ENCODE results near the gene TMEM186.
A peak's percentile ranks its signal among the peaks of the same experiment; 100 is the strongest.
"Not testable (repeated sequence)": the region's sequence is repeated elsewhere in the genome, so short reads cannot be mapped to it uniquely, and the experiment has no call there.

The TMEM186 gene

DNA sequence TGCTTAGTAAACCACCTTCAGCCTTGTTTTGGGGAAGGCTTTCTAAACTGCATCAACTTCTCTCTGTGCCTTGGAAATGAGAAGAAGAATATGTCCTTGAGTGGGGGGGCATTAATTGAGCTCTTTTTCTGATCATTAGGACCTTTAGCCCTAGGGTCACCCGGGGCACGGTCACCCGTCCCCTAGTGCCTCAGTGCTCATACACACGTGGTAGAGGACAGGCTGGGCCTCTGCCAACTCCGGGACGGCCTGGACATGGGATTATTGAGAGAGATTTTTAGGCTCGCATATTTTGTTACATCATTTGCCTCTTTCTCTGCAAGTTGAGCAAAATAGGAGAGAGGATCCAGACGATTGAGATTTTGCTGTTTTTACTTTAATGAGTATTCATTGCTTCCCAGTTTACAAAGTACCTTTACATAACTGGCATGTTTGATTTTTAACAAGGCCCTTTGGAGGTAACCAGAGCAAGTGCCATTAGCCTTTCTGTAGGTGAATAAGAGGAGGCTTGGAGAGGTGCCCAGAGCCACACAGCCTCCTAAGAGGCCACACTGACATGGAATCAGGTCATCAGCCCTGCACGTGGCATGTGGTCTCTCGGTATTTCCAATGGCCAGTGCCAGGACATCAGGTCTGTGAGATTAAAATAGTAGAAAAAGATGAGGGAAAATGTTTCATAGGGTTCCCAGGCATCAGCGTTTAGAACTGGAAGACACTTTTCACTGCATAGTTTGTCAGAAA lies 11.3 kb upstream of the TMEM186 start:
- Histone ChIP-seq H3K36me3 (ENCODE audit: control insufficient read depth, insufficient read depth, low read length) (peaks cover 53% of the 10 kb centered on the region), H3K4me3 (ENCODE audit: low read length) (no peak overlapping the region), H3K9me3 (ENCODE audit: control insufficient read depth, insufficient read depth, low read length) (no peaks in the 10 kb centered on the region), H3K27ac (ENCODE audit: low read length) (no peak overlapping the region), H3K4me1 (ENCODE audit: control insufficient read depth, insufficient read depth, low read length) (no peaks in the 10 kb centered on the region), H3K27me3 (ENCODE audit: control insufficient read depth, insufficient read depth, low read length) (no peaks in the 10 kb centered on the region)
- DNase-seq (ENCODE audit: low read depth, low spot score): no peak
- WGBS (ENCODE audit: insufficient coverage, insufficient read length): no CpG with 5 or more reads among the region's 11 CpGs

DNA sequence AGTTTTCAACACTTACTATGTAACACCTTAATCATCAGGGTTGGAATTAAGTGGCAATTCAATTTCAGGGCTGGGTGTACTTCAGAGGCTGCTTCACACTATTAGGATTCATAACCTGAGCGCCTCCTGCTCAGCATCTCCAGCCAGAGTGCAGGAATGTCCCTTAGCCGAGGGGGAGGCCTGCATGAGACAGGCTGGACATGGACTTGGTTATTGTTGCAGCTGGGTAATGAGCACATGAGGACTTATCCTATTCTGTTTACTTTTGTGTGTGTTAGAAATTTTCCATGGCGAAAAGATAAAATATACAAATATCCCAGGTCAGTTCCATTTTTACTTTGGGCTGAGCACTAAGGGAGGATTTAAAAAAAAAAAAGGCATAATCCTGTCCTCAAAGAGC lies 10.6 kb upstream of the TMEM186 start:
- no peaks in the 10 kb centered on the region for H3K9me3 ChIP-seq (ENCODE audit: control insufficient read depth, insufficient read depth, low read length)
- no peaks in the 10 kb centered on the region for H3K4me1 ChIP-seq (ENCODE audit: control insufficient read depth, insufficient read depth, low read length)
- DNase-seq (ENCODE audit: low read depth, low spot score): no peak
- no peak overlapping the region for H3K4me3 ChIP-seq (ENCODE audit: low read length)
- H3K36me3 ChIP-seq (ENCODE audit: control insufficient read depth, insufficient read depth, low read length): peaks cover 47% of the 10 kb centered on the region
- no CpG with 5 or more reads among the region's 3 CpGs for WGBS (ENCODE audit: insufficient coverage, insufficient read length)
- no peak overlapping the region for H3K27ac ChIP-seq (ENCODE audit: low read length)
- H3K27me3 ChIP-seq (ENCODE audit: control insufficient read depth, insufficient read depth, low read length): no peaks in the 10 kb centered on the region

DNA sequence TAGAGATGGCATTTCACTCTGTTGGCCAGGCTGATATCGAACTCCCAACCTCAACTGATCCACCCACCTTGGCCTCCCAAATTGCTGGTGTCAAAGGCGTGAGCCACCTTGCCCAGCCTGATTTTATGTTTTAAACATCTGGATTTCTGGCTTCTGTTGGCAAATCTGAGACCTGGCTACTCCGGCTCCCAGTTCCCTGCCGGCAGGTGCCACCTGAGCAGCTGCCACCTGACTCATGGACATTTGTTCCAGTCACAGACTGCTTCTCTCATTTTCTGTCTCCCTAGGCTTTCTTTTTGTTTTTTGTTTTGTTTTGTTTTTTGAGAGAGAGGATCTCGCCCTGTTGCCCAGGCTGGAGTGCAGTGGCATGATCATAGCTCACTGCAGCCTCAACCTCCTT lies 9.8 kb upstream of the TMEM186 start:
- no peak overlapping the region for H3K27ac ChIP-seq (ENCODE audit: low read length)
- H3K4me3 ChIP-seq (ENCODE audit: low read length): no peak overlapping the region
- no CpG with 5 or more reads among the region's 5 CpGs for WGBS (ENCODE audit: insufficient coverage, insufficient read length)
- H3K36me3 ChIP-seq (ENCODE audit: control insufficient read depth, insufficient read depth, low read length): peaks cover 49% of the 10 kb centered on the region; the same call in 1 of the 2 replicates
- DNase-seq (ENCODE audit: low read depth, low spot score): no peak
- H3K27me3 ChIP-seq (ENCODE audit: control insufficient read depth, insufficient read depth, low read length): no peaks in the 10 kb centered on the region
- no peaks in the 10 kb centered on the region for H3K9me3 ChIP-seq (ENCODE audit: control insufficient read depth, insufficient read depth, low read length)
- H3K4me1 ChIP-seq (ENCODE audit: control insufficient read depth, insufficient read depth, low read length): no peaks in the 10 kb centered on the region

DNA sequence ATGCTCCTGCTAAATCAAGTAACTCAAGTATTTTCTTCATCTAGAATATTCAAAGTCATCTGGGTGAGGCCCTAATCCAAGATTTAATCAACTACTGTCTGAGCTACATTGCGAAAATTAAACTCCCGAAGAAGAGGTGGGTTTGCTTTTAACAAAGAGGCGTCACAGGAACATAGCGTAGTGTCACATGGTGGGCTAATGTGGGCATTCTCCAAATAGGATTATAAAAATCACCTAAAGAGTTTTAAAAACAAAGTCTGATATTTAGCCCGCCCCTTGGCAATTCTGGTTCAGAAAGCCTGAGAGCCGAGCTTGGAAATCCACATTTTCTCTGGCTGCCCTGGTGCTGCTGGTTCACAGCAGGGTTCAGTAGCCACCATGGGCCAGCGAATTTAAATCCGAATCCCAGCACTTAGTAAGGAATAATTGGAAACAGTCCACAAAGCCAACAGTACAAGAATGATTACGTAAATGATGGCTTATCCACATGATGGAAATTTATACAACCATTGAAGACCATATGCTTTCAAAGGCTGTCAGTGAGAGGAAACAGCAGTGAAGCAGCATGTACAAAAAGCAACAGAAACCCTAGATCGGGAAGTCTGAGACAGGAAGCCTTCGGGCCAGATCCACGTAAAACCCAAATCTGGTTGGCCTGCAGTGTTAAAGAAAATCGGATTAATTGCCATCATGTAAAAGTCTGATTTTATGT lies 9.0 kb upstream of the TMEM186 start:
- no peak for DNase-seq (ENCODE audit: low read depth, low spot score)
- H3K4me3 ChIP-seq (ENCODE audit: low read length): no peak overlapping the region
- H3K9me3 ChIP-seq (ENCODE audit: control insufficient read depth, insufficient read depth, low read length): no peaks in the 10 kb centered on the region
- H3K4me1 ChIP-seq (ENCODE audit: control insufficient read depth, insufficient read depth, low read length): no peaks in the 10 kb centered on the region
- no peak overlapping the region for H3K27ac ChIP-seq (ENCODE audit: low read length)
- no CpG with 5 or more reads among the region's 13 CpGs for WGBS (ENCODE audit: insufficient coverage, insufficient read length)
- no peaks in the 10 kb centered on the region for H3K27me3 ChIP-seq (ENCODE audit: control insufficient read depth, insufficient read depth, low read length)
- H3K36me3 ChIP-seq (ENCODE audit: control insufficient read depth, insufficient read depth, low read length): peaks cover 46% of the 10 kb centered on the region; the same call in 1 of the 2 replicates

DNA sequence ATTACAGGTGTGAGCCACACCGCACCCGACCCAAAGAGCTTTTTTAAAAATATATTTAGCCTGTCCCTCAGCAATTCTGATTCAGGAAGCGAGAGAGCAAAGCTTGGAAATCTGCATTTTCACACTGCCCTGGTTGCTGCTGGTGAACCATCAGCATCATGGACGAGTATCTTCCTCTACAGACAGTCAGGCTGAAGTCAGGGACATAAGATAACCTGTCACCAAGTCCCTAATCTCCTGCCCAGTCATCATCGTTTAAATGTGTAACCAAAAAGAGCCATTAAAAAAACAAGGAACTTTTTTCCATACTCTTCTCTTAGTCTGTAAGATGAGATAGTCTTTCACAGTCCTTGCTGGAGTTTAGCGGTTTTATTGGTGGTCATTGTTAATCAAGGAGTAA lies 6.9 kb upstream of the TMEM186 start:
- no peaks in the 10 kb centered on the region for H3K4me1 ChIP-seq (ENCODE audit: control insufficient read depth, insufficient read depth, low read length)
- H3K4me3 ChIP-seq (ENCODE audit: low read length): no peak overlapping the region
- H3K27me3 ChIP-seq (ENCODE audit: control insufficient read depth, insufficient read depth, low read length): no peaks in the 10 kb centered on the region
- H3K27ac ChIP-seq (ENCODE audit: low read length): no peak overlapping the region
- WGBS (ENCODE audit: insufficient coverage, insufficient read length): no CpG with 5 or more reads among the region's 6 CpGs
- no peak for DNase-seq (ENCODE audit: low read depth, low spot score)
- H3K36me3 ChIP-seq (ENCODE audit: control insufficient read depth, insufficient read depth, low read length): peaks cover 40% of the 10 kb centered on the region; the same call in 1 of the 2 replicates
- H3K9me3 ChIP-seq (ENCODE audit: control insufficient read depth, insufficient read depth, low read length): no peaks in the 10 kb centered on the region

DNA sequence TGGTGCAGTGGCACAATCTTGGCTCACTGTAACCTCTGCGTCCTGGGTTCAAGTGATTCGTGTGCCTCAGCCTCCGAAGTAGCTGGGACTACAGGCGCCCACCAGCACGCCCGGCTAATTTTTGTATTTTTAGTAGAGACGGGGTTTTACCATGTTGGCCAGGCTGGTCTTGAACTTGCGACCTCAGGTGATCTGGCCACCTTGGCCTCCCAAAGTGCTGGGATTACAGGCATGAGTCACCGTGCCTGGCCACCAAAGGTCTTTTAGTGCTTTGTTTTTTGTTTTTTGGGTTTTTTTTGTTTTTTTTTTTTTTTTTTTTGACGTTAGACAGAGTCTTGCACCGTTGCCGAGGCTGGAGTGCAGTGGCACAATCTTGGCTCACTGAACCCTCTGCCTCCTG lies 6.3 kb upstream of the TMEM186 start:
- H3K9me3 ChIP-seq (ENCODE audit: control insufficient read depth, insufficient read depth, low read length); H3K4me3 ChIP-seq (ENCODE audit: low read length); H3K4me1 ChIP-seq (ENCODE audit: control insufficient read depth, insufficient read depth, low read length); H3K27ac ChIP-seq (ENCODE audit: low read length); H3K27me3 ChIP-seq (ENCODE audit: control insufficient read depth, insufficient read depth, low read length); DNase-seq (ENCODE audit: low read depth, low spot score): not testable (repeated sequence)
- WGBS (ENCODE audit: insufficient coverage, insufficient read length): no CpG with 5 or more reads among the region's 12 CpGs
- peaks cover 38% of the 10 kb centered on the region; the same call in 1 of the 2 replicates for H3K36me3 ChIP-seq (ENCODE audit: control insufficient read depth, insufficient read depth, low read length)

DNA sequence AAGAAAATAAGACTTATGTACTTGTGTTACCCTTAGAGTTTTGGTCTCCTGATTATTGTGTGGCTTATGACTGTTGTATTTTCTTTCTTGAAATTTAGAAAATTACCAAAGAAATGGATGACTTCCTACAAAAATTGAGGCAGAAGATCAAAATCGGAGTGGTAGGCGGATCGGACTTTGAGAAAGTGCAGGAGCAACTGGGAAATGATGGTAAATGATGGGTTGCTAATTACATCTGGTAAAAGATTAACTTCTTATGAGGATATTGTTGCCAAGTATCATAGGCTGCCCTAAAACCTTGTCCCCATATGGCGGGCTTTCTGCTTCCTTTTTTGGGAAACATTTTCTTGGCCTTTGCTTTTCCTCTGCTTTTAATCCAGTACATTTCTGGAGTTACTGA lies 4.3 kb upstream of the TMEM186 start:
- Histone ChIP-seq H3K9me3 (ENCODE audit: control insufficient read depth, insufficient read depth, low read length) (no peaks in the 10 kb centered on the region), H3K27ac (ENCODE audit: low read length) (no peak overlapping the region), H3K36me3 (ENCODE audit: control insufficient read depth, insufficient read depth, low read length) (peaks cover 26% of the 10 kb centered on the region; the same call in 1 of the 2 replicates), H3K4me1 (ENCODE audit: control insufficient read depth, insufficient read depth, low read length) (no peaks in the 10 kb centered on the region), H3K27me3 (ENCODE audit: control insufficient read depth, insufficient read depth, low read length) (no peaks in the 10 kb centered on the region), H3K4me3 (ENCODE audit: low read length) (no peak overlapping the region)
- WGBS (ENCODE audit: insufficient coverage, insufficient read length): no CpG with 5 or more reads among the region's 4 CpGs
- no peak for DNase-seq (ENCODE audit: low read depth, low spot score)

DNA sequence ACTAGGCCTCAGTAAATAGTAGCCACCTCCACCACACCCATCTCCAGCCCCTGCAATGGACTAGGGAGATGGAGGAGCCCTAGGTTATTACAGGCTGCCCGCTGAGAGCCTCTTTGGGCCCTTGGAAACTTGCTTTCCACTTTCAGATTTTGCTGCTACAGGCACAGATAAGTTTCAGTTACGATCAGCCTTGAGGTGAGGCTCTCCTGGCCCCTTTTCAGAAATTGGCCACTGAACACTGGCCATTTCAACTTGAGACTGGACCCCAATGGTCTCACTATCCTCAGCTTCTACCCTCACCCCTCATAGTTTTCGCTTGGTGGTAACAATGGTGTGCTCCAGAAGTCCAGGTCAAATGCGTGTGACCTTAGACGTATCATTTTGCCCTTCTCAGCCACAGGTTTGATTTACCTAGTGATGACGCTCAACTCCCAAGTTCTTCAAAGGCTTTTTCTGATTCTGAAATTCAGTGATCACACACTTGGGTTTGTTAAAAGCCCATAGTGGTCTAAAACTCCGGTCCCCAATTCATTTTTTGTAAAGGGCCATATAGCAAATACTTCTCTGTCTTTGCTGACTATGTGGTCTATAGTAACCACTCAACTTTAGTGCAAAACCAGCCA lies 1.2 kb upstream of the TMEM186 start:
- Histone ChIP-seq H3K27me3 (ENCODE audit: control insufficient read depth, insufficient read depth, low read length) (no peaks in the 10 kb centered on the region), H3K27ac (ENCODE audit: low read length) (no peak overlapping the region), H3K4me3 (ENCODE audit: low read length) (peak overlapping the region; percentile 74; the same call in 1 of the 2 replicates), H3K4me1 (ENCODE audit: control insufficient read depth, insufficient read depth, low read length) (no peaks in the 10 kb centered on the region; the same call in 1 of the 2 replicates), H3K9me3 (ENCODE audit: control insufficient read depth, insufficient read depth, low read length) (no peaks in the 10 kb centered on the region), H3K36me3 (ENCODE audit: control insufficient read depth, insufficient read depth, low read length) (peaks cover 11% of the 10 kb centered on the region; the same call in 1 of the 2 replicates)
- no peak for DNase-seq (ENCODE audit: low read depth, low spot score)
- WGBS (ENCODE audit: insufficient coverage, insufficient read length): no CpG with 5 or more reads among the region's 7 CpGs

DNA sequence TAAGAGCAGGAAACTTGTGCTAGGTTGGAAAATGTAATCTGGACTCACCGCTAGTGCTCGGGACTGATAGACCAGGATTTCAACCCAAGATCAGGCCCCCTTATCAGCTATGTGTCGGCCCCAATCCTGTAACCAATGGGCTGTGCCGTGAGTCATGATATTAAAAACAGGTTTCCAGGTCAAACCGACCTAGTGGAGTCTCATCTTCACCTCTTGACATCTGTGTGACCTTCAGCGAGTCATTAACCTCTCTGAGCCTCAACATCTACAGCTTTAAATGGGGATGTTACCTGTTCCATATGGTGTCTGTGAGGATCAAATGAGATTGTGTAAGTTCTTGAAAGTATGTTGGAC lies 712 bp upstream of the TMEM186 start:
- no peaks in the 10 kb centered on the region for H3K9me3 ChIP-seq (ENCODE audit: control insufficient read depth, insufficient read depth, low read length)
- no peaks in the 10 kb centered on the region for H3K27me3 ChIP-seq (ENCODE audit: control insufficient read depth, insufficient read depth, low read length)
- no peaks in the 10 kb centered on the region; the same call in 1 of the 2 replicates for H3K4me1 ChIP-seq (ENCODE audit: control insufficient read depth, insufficient read depth, low read length)
- H3K36me3 ChIP-seq (ENCODE audit: control insufficient read depth, insufficient read depth, low read length): peaks cover 9% of the 10 kb centered on the region; the same call in 1 of the 2 replicates
- H3K4me3 ChIP-seq (ENCODE audit: low read length): peak overlapping the region; percentile 74
- H3K27ac ChIP-seq (ENCODE audit: low read length): no peak overlapping the region
- no CpG with 5 or more reads among the region's 6 CpGs for WGBS (ENCODE audit: insufficient coverage, insufficient read length)
- DNase-seq (ENCODE audit: low read depth, low spot score): no peak

DNA sequence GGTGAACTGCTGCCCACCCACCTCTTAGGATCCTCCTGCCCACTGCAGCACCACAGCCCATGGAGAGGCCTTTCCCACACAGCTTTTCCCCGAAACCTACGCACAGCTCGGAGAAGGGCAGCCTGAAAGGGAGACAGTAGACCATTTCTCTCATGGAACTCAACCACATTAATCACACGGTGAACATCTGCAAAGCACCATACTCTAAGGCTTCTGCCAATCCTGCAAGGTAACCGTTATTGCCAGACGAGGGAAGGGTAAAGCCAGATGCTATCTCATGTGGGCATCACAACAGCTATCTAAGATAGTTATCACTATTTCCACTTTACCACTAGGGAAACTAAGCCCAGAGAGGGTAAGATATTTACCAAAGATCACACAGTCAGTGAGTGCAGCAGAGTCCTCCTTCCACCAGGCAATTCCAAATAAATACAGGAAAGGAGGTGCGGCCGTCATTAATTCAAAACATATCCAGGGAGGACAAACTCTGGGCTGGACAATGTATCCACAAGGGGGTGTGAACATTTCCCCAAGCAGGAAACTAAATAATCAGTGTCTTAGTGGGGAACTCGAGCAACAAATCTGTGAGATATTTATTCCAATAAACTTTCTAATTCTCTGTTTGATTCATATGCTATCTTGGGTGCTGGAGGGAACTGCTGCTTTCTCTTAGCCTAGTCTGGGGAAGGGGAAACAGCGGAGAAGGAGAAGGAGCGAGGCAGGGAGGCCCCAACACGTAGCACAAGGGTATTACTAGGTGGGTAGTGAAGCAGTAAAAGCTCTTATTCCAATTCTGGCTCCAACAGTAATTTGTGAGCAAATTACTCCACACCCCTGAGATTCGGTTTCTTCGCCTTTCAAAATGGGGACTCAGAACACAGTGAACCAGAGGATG lies 723 bp downstream of the TMEM186 start:
- WGBS (ENCODE audit: insufficient coverage, insufficient read length): no CpG with 5 or more reads among the region's 14 CpGs
- no peaks in the 10 kb centered on the region; the same call in 1 of the 2 replicates for H3K36me3 ChIP-seq (ENCODE audit: control insufficient read depth, insufficient read depth, low read length)
- DNase-seq (ENCODE audit: low read depth, low spot score): no peak

More for the DNA sequence above, 723 bp downstream of the TMEM186 start:
- peak overlapping the region; percentile 74 for H3K4me3 ChIP-seq (ENCODE audit: low read length)
- H3K9me3 ChIP-seq (ENCODE audit: control insufficient read depth, insufficient read depth, low read length): no peaks in the 10 kb centered on the region
- no peak overlapping the region for H3K27ac ChIP-seq (ENCODE audit: low read length)
- H3K4me1 ChIP-seq (ENCODE audit: control insufficient read depth, insufficient read depth, low read length): no peaks in the 10 kb centered on the region; the same call in 1 of the 2 replicates
- no peaks in the 10 kb centered on the region for H3K27me3 ChIP-seq (ENCODE audit: control insufficient read depth, insufficient read depth, low read length)
